GM04504 (cell line): Measurements from ENCODE around the gene PPP2R3A.
A peak's percentile ranks its signal among the peaks of the same experiment; 100 is the strongest.
"Not testable (repeated sequence)": the region's sequence is repeated elsewhere in the genome, so short reads cannot be mapped to it uniquely, and the experiment has no call there.

ENCODE experiments used
- DNase-seq: peaks from one replicate; pipeline ENCODE4 v3.0.0-alpha.2; 2012; ENCODE audit warnings: low read depth

PPP2R3A gene

DNA sequence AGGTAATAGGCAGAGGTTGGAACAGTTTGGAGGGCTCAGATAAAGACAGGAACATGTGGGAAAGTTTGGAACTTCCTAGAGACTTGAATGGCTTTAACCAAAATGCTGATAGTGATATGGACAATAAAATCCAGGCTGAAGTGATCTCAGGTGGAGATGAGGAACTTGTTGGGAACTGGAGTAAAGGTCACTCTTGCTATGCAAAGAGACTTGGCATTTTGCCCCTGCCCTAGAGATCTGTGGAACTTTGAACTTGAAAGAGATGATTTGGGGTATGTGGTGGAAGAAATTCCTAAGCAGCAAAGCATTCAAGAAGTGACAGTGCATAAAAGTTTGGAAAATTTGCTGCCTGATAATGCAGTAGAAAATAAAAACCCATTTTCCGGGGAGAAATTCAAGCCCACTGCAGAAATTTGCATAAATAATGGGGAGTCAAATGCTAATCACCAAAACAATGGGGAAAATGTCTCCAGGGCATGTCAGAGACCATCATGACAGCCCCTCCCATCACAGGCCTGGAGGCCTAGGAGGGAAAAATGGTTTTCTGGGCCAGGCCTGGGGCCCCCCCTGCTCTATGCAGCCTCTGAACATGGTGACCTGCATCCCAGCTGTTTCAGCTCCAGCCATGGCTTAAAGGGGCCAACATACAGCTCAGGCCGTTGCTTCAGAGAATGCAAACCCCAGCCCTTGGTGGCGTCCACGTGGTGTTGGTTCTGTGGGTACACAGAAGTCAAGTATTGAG, 118.3 kb downstream of the PPP2R3A start:
- not testable (repeated sequence) for DNase-seq

DNA sequence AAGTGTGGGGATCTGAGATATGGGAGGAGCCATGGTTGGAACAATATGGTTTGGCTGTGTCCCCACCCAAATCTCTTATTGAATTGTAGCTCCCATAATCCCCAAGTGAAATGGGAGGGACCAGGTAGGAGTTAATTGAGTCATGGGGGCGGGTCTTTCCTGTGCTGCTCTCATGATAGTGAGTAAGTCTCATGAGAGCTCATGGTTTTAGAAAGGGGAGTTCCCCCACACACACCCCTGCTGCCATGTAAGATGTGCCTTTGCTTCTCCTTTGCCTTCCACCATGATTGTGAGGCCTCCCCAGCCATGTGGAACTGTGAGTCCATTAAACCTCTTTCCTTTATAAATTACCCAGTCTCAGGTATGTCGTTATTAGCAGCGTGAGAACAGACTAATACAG, 119.5 kb downstream of the PPP2R3A start:
- not testable (repeated sequence) for DNase-seq

DNA sequence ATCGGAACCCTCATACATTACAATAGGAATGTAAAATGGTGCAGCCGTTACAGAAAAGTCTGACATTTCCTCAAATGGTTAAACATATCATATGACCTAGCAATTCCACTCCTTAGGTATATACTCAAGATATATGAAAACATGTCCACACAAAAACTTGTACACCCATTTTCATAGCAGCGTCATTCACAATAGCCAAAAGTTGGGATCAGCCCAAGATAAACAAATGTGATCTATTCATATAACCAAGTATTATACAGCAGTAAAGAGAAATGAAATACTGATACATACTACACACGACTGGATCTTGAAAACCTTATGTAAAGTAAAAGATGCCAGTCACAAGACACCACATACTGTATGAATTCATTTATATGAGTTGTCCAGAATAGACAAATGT, 128.2 kb downstream of the PPP2R3A start:
- no peak for DNase-seq

DNA sequence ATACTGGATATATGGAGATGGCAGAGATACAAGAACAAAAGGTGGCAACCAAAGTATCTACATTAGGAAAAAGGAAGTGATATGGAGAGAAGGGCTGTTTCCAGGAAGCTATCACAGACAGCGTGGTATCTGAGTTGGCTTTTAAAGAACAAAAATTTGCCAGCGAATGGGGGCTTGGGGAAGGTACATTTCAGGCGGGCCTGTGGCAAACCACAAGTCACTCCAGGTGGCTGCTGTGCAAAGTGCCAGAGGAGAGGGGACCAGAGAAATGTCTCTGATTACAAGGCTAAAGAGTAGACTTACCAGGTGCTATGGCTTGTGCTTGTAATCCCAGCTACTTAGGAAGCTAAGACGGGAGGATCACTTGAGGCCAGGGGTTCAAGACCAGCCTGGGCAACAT, 139.5 kb downstream of the PPP2R3A start:
- no peak for DNase-seq

DNA sequence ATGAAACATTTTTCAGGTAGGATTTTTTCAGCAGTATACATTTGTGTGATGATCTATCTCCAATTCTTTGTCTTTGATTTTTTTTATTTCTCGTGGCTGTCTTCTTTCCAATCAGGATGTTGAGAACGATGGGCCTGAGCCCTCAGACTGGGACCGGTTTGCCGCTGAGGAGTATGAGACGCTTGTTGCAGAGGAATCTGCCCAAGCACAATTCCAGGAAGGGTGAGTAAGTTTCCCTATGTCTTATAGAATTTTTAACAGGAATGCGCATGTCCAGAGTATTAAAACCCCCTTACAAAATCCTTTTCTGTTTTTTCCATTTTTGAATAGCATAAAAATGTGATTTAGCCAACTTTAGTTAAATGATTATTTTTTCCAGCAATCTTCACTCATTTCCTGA, 140.6 kb downstream of the PPP2R3A start:
- DNase-seq = no peak

DNA sequence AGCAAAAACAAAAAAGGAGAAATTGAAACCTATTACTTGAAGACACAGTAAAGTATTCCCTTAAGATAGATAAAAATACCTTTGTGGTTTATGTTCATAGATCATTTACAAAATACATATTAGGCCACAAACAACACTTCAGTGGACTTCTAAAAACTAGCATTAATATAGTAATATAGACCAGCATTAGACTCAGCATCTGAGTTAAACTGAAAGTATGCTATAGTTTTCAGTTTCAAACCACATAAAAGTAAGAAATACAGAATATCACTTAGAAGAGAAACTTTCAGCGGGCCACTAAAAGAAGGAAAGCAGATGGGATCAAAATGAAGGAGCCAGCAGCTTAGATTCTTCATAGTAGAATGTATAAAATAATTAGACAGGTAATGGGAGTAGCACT, 144.0 kb downstream of the PPP2R3A start:
- no peak for DNase-seq

DNA sequence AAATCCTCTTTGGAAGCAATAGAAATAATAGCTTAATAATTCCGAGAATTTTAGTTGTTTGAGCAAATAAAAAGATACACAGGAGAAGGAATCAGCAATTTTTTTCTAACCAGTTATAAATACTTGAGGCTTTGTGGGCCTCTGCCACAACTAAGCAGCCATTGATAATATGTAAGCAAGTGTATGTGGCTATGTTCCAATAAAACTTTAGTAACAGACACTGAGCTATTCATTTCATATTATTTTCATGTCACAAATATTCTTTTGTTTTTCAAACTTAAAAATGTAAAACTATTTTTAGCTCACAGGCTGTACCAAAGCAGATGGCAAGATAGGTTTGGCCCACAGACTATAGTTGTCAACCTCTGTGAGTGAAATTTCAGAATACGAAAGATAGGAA, 145.0 kb downstream of the PPP2R3A start:
- no peak for DNase-seq

DNA sequence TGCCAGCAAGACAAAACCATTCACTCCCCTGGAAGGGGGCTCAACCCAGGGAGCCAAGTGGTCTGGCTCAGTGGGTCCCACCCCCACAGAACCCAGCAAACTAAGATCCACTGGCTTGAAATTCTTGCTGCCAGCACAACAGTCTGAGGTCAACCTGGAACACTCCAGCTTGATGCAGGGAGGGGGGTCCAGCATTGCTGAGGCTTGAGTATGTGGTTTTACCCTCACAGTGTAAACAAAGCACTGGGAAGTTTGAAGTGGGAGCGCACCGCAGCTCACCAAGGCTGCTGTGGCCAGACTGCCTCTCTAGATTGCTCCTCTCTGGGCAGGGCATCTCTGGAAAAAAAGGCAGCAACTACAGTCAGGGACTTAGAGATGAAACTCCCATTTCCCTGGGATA, 148.9 kb downstream of the PPP2R3A start:
- no peak for DNase-seq

DNA sequence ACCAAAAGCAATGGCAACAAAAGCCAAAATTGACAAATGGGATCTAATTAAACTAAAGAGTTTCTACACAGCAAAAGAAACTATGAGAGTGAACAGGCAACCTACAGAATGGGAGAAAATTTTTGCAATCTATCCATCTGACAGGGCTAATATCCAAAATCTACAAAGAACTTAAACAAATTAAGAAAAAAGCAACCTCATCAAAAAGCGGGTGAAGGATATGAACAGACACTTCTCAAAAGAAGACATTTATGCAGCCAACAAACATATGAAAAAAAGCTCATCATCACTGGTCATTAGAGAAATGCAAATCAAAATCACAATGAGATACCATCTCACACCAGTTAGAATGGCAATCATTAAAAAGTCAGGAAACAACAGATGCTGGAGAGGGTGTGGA, 153.8 kb downstream of the PPP2R3A start:
- DNase-seq = not testable (repeated sequence)

DNA sequence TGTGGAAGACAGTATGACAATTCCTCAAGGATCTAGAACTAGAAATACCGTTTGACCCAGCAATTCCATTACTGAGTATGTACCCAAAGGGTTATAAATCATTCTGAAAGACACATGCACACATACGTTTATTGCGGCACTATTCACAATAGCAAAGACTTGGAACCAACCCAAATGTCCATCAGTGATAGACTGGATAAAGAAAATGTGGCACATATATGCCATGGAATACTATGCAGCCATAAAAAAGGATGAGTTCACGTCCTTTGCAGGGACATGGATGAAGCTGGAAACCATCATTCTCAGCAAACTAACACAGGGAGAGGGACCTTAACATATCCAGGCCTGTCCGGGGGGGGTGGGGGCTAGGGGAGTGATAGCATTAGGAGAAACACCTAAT, 154.3 kb downstream of the PPP2R3A start:
- not testable (repeated sequence) for DNase-seq

DNA sequence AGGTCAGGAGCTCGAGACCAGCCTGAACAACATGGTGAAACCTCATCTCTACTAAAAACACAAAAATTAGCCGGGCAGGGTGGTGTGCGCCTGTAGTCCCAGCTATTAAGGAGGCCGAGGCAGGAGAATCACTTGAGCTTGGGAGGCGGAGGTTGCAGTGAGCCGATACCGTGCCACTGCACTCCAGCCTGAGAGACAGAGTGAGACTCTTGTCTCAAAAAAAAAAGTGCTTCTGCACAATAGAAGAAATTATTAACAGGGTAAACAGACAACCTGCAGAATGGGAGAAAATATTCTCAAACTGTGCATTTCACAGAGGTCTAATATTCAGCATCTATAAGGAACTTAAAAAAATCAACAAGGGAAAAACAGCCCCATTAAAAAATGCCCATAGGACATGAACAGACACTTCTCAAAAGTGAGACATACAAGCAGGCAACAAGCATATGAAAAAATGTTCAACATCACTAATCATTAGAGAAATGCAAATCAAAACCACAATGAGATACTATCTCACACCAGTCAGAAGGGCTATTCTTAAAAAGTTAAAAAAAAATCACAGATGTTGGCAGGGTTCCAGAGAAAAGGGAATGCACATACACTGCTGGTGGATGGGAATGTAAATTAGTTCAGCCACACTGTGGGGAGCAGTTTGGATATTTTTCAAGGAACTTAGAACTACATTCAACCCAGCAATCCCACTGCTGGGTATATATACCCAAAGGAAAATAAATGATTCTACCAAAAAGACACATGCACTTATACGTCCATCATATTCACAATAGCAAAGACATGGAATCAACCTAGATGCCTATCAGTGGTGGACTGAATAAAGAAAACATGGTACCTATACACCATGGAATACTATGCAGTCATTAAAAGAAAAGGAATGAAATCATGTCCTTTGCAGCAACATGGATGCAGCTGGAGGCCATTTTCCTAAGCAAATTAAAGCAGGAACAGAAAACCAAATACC, 155.1 kb downstream of the PPP2R3A start:
- no peak for DNase-seq

DNA sequence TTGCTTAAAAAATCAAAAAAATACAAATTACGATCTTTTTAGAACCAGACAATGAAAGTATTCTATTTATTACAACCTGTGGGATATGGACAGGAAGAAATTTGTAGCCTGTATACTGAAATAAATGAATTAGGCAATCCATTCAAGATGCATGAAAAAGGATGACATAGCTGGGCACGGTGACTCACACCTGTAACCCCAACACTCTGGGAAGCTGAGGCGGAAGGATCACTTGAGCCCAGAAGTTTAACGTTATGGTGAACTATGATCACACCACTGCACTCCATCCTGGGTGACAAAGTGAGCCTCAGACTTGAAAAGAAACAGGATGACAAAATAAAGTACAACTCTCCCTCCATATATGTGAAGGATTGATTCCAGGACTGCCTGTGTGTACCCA, 156.5 kb downstream of the PPP2R3A start:
- no peak for DNase-seq

DNA sequence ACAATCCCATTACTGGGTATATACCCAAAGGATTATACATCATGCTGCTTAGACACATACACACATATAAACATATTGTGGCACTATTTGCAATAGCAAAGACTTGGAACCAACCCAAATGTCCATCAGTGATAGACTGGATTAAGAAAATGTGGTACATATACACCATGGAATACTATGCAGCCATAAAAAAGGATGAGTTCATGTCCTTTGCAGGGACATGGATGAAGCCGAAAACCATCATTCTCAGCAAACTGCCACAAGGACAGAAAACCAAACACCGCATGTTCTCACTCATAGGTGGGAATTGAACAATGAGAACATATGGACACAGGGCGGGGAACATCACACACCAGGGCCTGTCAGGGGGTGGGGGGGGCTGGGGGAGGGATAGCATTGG, 166.1 kb downstream of the PPP2R3A start:
- DNase-seq = not testable (repeated sequence)

DNA sequence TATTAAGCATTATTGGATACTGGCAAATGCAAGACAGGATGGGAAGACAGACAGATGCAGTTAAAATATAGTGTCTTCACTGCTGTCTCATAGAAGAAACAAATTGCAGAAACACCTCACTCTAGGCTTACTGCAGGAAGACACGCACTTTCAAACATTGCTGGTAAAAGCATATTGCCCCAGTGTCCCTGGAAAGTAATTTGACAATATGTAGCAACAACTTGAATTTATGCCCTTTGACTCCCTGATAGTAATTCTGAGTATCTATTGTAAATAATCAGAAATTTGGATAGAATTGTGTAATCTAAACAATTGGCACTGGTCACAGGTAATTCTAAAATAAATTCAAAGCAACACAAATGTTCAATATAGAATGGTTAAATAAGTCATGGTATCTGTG, 168.6 kb downstream of the PPP2R3A start:
- no peak for DNase-seq

DNA sequence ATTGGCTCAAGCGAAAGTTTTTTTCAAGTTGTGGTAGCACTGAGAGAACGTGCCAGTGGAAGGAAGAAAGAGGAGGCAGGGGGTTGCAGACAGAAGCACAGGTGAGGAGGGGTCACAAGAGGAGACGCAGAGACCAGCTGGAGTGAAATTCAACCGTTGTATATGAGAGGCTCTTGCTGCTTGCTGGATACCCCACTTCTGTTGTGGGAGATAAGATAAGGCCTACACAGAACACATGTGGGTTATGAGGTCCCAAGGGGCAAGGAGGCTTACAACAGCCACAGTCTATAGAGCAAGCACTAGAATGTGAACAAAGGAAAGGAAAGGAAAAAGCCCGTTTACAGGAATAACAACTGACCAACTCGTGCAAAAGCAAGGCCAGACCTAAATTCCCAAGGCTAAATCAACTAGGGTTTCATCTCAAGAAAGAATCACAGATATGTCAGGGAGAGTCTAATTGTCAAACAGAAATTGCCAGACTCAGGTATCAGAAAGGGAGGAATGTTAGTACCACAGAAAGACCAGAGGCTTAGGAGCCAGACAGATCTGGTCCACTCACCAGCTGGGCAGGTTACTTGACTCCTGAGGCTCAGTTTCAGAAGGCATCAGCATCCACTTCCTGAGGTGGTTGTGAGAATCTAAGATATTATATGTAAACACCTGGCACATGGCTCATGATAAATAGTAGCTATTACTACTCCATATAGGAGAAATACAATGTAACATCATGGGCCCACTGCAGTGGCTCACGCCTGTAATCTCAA, 169.7 kb downstream of the PPP2R3A start:
- DNase-seq = no peak

DNA sequence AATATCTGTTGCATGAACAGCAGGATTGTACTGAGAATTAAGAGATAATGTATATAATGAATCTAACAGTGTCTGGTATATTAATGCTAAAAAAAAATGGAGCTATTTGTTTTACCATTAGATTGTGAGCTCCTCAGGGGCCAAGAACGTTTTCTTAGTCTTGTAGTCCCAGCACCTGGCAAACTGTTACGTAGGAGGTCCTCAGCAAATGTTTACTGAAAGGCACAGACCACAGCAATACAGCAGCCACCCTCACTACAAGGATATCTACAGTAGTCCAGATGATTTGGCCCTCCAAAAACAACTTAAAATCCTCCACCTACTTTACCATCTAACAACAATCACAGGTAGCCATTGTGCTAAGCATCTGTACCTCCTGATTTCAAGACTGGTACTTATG, 170.9 kb downstream of the PPP2R3A start:
- no peak for DNase-seq

DNA sequence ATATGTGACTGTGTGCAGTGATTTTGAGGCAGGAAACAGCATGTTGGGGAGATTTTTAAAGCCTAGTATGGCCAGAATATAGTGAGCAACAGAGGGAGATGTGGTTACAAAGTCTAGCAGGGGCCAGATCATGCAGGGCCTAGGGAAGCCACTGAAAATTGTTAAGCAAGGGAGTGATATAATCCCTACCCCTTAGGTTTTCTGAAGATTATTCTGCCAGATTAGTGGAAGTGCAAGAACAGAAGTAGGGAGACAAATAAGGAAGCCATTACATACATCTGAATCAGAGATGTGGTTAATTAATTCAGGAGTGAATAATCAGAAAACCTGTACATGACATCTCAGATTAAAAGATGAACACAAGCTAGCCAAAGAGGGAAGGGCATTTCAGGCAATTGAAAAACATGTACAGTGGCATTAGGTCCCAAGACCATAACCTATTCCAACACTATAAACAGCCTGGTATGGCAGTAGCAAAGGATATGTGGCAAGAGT, 175.8 kb downstream of the PPP2R3A start:
- no peak for DNase-seq

DNA sequence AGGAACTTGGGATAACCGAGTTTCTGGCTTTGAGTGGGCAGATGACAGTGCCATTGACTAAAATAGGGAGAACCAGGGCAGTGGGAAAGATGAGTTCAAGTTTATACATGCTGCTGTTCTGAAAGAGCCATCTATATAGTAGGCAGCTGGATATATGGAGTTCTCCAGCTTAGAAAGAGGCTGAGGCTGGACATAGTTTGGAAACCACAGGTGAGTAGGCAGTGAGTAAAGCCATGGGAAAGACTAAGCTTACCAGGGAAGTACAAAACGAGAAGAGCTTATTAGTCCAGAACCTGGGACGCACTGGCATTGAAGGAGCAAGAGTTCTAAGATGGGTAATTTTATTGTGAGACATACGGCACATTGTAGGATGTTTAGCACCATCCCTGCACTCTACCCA, 176.4 kb downstream of the PPP2R3A start:
- no peak for DNase-seq

DNA sequence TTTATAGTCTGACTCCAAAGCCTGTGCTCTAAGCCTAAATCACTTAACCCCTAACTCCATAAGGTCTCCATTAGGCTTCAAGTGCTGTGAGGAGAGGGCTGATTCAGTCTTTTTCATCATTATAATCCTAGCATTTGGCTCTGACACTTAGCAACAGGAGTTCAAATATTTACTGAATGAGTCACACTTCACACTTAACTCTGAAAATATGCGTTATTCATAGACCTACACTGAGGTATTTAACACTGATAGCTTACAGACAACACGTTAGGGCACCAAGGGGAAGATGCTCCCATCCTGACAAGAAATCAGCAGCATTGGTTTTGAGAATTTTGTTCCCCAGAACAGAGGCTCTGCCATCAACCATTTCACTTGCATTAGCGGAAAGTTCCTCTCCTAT, 177.1 kb downstream of the PPP2R3A start:
- peak; percentile 76 for DNase-seq

DNA sequence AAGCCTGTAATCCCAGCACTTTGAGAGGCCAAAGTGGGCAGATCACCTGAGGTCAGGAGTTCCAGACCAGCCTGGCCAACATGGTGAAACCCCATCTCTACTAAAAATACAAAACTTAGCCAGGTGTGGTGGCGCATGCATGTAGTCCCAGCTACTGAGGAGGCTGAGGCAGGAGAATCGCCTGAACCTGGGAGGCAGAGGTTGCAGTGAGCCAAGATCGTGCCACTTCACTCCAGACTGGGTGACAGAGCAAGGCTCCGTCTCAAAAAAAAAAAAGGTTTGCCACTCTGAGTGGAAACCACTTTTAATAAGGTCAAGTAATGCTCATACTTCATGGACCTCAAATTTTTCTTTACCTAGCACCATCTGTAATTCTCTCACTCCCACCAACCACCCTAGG, 178.9 kb downstream of the PPP2R3A start:
- DNase-seq = not testable (repeated sequence)

DNA sequence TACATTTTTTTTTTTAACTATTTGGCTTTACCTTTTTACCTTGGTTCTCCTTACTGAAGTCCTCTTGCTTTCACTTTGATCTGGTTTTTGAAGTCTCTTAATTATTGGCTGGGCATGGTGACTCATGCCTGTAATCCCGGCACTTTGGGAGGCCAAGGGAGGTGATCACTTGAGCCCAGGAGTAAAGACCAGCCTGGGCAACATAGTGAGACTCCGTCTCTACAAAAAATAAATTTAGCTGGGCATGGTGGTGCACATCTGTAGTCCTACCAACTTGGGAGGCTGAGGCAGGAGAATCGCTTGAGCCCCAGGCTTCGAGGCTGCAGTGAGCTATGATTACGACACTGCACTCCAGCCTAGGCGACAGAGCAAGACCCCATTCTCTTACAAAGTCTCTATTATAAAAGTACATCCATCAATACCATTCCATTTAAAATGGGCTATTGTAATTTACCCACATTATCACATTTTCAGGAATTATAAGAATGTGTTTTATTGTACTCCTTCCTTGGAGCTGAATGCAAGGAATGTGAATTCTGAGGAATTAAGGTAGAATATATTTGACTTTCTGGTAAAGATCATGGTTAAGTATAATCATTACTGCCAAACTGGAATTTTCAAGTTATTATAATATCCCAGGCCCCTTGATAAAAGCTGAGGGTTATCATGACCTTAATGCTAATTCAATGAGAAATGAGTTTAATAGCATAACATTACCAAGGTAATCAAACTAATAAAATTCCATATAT, 181.6 kb downstream of the PPP2R3A start:
- DNase-seq = no peak

DNA sequence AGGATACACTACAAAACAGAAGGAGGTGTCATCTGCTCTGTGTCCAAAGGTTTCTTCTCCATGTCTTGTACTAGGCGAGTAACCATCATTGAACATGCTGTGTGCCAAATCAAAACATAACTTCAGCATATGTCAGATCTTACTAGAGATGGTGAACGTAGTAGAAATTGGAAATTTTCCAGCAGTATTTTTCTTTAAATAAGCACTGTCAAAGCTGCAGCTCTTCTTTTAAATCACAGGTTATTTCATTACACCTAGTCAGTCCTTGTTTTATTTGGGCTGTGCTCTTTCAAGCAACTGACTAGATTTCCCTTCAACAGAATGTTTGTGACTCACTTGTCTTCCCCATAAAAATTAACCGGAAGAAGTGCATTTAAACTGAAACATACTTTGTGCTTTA, 184.1 kb downstream of the PPP2R3A start:
- no peak for DNase-seq
